MM.1S (cell line): ENCODE data around the gene CLMN.

ENCODE experiments used
- DNase-seq: peaks from one replicate; pipeline ENCODE4 v3.0.0-alpha.2; 2015
- H2AFZ ChIP-seq: fragments of 300-600 bp; sonication (generic); 2 replicates; pipeline ENCODE4 v1.6.0; 2016; ENCODE audit warnings: antibody characterized with exemption, low read length
- H3F3A ChIP-seq: fragments of 300-600 bp; sonication (generic); 2 replicates; pipeline ENCODE4 v1.6.1; 2016; ENCODE audit warnings: mild to moderate bottlenecking, antibody characterized with exemption, low read length, moderate library complexity, mixed read lengths; ENCODE audit not compliant: insufficient read depth
- H3K27ac ChIP-seq: fragments of 300-600 bp; sonication (generic); 2 replicates; pipeline ENCODE4 v1.5.1; 2016; ENCODE audit warnings: mild to moderate bottlenecking, low read length
- H3K27me3 ChIP-seq: fragments of 300-600 bp; sonication (generic); replicated peaks from 2 replicates; pipeline ENCODE4 v1.6.0; 2016; ENCODE audit warnings: low read length; ENCODE audit not compliant: insufficient read depth
- H3K36me3 ChIP-seq: fragments of 300-600 bp; sonication (generic); replicated peaks from 2 replicates; pipeline ENCODE4 v1.6.1; 2016; ENCODE audit warnings: mild to moderate bottlenecking, low read length, mixed read lengths; ENCODE audit not compliant: insufficient read depth
- H3K4me1 ChIP-seq: fragments of 300-600 bp; sonication (generic); 2 replicates; pipeline ENCODE4 v1.6.1; 2016; ENCODE audit warnings: low read length, mixed read lengths
- H3K4me2 ChIP-seq: fragments of 300-600 bp; sonication (generic); 2 replicates; pipeline ENCODE4 v1.6.0; 2016; ENCODE audit warnings: low read depth, low read length
- H3K4me3 ChIP-seq: fragments of 300-600 bp; sonication (generic); 2 replicates; pipeline ENCODE4 v1.5.1; 2016; ENCODE audit warnings: low read length, mixed read lengths
- H3K79me2 ChIP-seq: fragments of 300-600 bp; sonication (generic); 2 replicates; pipeline ENCODE4 v1.6.1; 2016; ENCODE audit warnings: mixed run types, low read length, mixed read lengths
- H3K9ac ChIP-seq: fragments of 300-600 bp; sonication (generic); 2 replicates; pipeline ENCODE4 v1.6.1; 2016; ENCODE audit warnings: low read length, mixed read lengths
- H3K9me2 ChIP-seq: fragments of 300-600 bp; sonication (generic); replicated peaks from 2 replicates; pipeline ENCODE4 v1.6.1; 2016; ENCODE audit warnings: mild to moderate bottlenecking, low read length, mixed read lengths; ENCODE audit not compliant: insufficient read depth
- H3K9me3 ChIP-seq: fragments of 300-600 bp; sonication (generic); replicated peaks from 2 replicates; pipeline ENCODE4 v1.6.1; 2016; ENCODE audit warnings: mild to moderate bottlenecking, low read length, mixed read lengths; ENCODE audit not compliant: insufficient read depth
- H4K20me1 ChIP-seq: fragments of 300-600 bp; sonication (generic); 2 replicates; pipeline ENCODE4 v1.6.1; 2016; ENCODE audit warnings: mild to moderate bottlenecking, low read length, moderate library complexity, mixed read lengths; ENCODE audit not compliant: insufficient read depth
- CTCF ChIP-seq: fragments of 300-600 bp; sonication (generic); IDR thresholded peaks from 2 replicates; pipeline ENCODE4 v1.5.1; 2016; ENCODE audit warnings: antibody characterized with exemption, low read length, mixed read lengths
- EZH2 ChIP-seq: fragments of 300-600 bp; sonication (generic); optimal IDR thresholded peaks from 2 replicates; pipeline ENCODE3; 2017; ENCODE audit warnings: low read depth, mild to moderate bottlenecking, antibody characterized with exemption, low read length, mixed read lengths
- EZH2phosphoT487 ChIP-seq: fragments of 300-600 bp; sonication (generic); IDR thresholded peaks from 2 replicates; pipeline ENCODE4 v1.6.1; 2018; ENCODE audit warnings: antibody characterized with exemption, low read length

CLMN gene

DNA sequence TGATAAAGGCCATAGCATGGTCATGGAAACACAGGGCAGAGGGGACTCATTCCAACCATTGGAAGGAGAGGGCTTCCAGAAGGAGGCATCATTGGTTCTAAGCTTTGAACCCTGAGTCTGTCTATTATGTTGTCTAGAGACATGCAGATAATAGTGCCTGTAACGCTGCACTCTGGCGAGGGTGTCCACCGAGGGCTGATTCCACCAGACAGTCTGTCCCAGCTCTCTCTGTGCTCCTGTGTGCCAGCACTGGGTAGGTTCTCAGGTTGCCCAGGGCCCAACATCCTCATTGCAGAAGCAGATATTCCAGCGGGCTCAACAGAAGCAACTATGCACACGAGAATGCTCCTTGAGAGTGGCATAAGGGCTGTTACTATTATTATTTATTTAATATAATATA is 18.7 kb upstream of the CLMN start:
- Histone ChIP-seq H3K4me3 (no peak overlapping the region), H3K9ac (no peak overlapping the region), H3K4me1 (no peaks in the 10 kb centered on the region), H3K27me3 (no peaks in the 10 kb centered on the region), H3K9me3 (no peaks in the 10 kb centered on the region), H3K79me2 (no peaks in the 10 kb centered on the region), H2AFZ (no peak overlapping the region), H3K4me2 (no peak overlapping the region), H3K27ac (no peak overlapping the region), H3K36me3 (no peaks in the 10 kb centered on the region), H3F3A (no peaks in the 10 kb centered on the region), H3K9me2 (no peaks in the 10 kb centered on the region), H4K20me1 (no peaks in the 10 kb centered on the region)
- no peak for DNase-seq
- no peak for TF ChIP-seq CTCF
- no peak for TF ChIP-seq EZH2
- TF ChIP-seq EZH2phosphoT487, result no peak

- Histone ChIP-seq H3K9ac (no peak overlapping the region), H2AFZ (no peak overlapping the region), H3K4me1 (no peaks in the 10 kb centered on the region), H4K20me1 (no peaks in the 10 kb centered on the region), H3K4me3 (no peak overlapping the region), H3K79me2 (no peaks in the 10 kb centered on the region), H3K27ac (no peak overlapping the region), H3K9me2 (no peaks in the 10 kb centered on the region), H3K27me3 (no peaks in the 10 kb centered on the region), H3K9me3 (no peaks in the 10 kb centered on the region), H3F3A (no peaks in the 10 kb centered on the region), H3K4me2 (no peak overlapping the region), H3K36me3 (no peaks in the 10 kb centered on the region)
- no peak for TF ChIP-seq EZH2phosphoT487
- TF ChIP-seq CTCF, result no peak
- TF ChIP-seq EZH2, result no peak
- no peak for DNase-seq
Observed at GRCh38 chr14:95337041-95337595, 17.4 kb upstream of the CLMN start.

DNA sequence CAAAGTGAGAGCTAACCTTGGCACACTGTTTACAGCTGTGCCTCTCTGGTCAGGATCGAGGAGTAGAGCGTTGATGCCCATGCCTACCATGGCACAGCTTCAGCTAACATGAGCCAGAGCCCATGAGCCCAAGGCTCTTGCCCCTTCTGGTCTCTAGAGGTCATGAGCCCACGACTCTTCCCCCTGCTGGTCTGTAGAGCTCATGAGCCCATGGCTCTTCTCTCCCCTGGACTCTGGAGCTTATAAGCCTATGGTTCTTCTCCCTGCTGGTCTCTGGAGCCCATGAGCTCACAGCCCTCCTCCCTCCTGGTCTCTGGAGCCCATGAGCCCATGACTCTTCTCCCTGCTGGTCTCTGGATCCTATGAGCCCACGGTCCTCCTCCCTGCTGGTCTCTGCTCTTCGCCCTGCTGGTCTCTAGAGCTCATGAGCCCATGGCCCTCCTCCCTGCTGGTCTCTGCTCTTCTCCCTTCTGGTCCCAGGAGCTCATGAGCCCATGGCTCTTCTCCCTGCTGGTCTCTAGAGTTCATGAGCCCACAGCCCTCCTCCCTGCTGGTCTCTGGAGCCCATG is 16.6 kb upstream of the CLMN start:
- Histone ChIP-seq H3K4me2 (no peak overlapping the region), H3K9ac (no peak overlapping the region), H3K27me3 (no peaks in the 10 kb centered on the region), H3K36me3 (no peaks in the 10 kb centered on the region), H3K9me3 (no peaks in the 10 kb centered on the region), H3K27ac (no peak overlapping the region), H2AFZ (no peak overlapping the region), H3K79me2 (no peaks in the 10 kb centered on the region), H3K4me3 (no peak overlapping the region), H4K20me1 (no peaks in the 10 kb centered on the region), H3F3A (no peaks in the 10 kb centered on the region), H3K4me1 (no peaks in the 10 kb centered on the region), H3K9me2 (no peaks in the 10 kb centered on the region)
- TF ChIP-seq EZH2phosphoT487 (no peak), EZH2 (no peak), CTCF (no peak)
- no peak for DNase-seq
